NCI-H526 (cell line): ENCODE results near the gene LDLR.
A peak's percentile ranks its signal among the peaks of the same experiment; 100 is the strongest.
"Not testable (repeated sequence)": the region's sequence is repeated elsewhere in the genome, so short reads cannot be mapped to it uniquely, and the experiment has no call there.

Source experiments
- DNase-seq, 2 experiments: peaks; one replicate each; lab custom pipeline; 2025; lab: John Stamatoyannopoulos, UW

Gene LDLR

GRCh38 chr19:11073568-11073967 is 15.7 kb upstream of the LDLR start:
- no peak for DNase-seq

- not testable (repeated sequence) for DNase-seq
Observed at GRCh38 chr19:11076792-11077191, 12.5 kb upstream of the LDLR start.

- DNase-seq, result no peak
Observed at GRCh38 chr19:11078893-11079292, 10.4 kb upstream of the LDLR start.

GRCh38 chr19:11079999-11080398 is 9.3 kb upstream of the LDLR start:
- DNase-seq, result no peak

- no peak for DNase-seq
Observed at GRCh38 chr19:11087870-11088505, 1.3 kb upstream of the LDLR start.

GRCh38 chr19:11088506-11089253 is 583 bp upstream of the LDLR start:
- no peak for DNase-seq

GRCh38 chr19:11090014-11090263 is 676 bp downstream of the LDLR start:
- not testable (repeated sequence) for DNase-seq

- DNase-seq, result peak; percentile 85 to 95
Observed at GRCh38 chr19:11090264-11090996, 1.2 kb downstream of the LDLR start.

- no peak for DNase-seq
Observed at GRCh38 chr19:11090997-11091702, 1.9 kb downstream of the LDLR start.

GRCh38 chr19:11091703-11092153 is 2.5 kb downstream of the LDLR start:
- peak; percentile 15 to 26 for DNase-seq

GRCh38 chr19:11092181-11092538 is 2.9 kb downstream of the LDLR start:
- DNase-seq, result no peak

GRCh38 chr19:11093689-11094238 is 4.5 kb downstream of the LDLR start:
- no peak for DNase-seq

- no peak for DNase-seq
Observed at GRCh38 chr19:11094520-11094894, 5.2 kb downstream of the LDLR start.

GRCh38 chr19:11096210-11096841 is 7.1 kb downstream of the LDLR start:
- DNase-seq, result no peak

- DNase-seq, result not testable (repeated sequence)
Observed at GRCh38 chr19:11097367-11097766, 8.1 kb downstream of the LDLR start.

- no peak for DNase-seq
Observed at GRCh38 chr19:11098327-11098726, 9.1 kb downstream of the LDLR start.

GRCh38 chr19:11098861-11099260 is 9.6 kb downstream of the LDLR start:
- DNase-seq, result no peak

GRCh38 chr19:11100049-11100448 is 10.8 kb downstream of the LDLR start:
- no peak for DNase-seq

- DNase-seq, result no peak
Observed at GRCh38 chr19:11101057-11101456, 11.8 kb downstream of the LDLR start.

- DNase-seq, result no peak
Observed at GRCh38 chr19:11102944-11103343, 13.7 kb downstream of the LDLR start.

- not testable (repeated sequence) for DNase-seq
Observed at GRCh38 chr19:11103667-11104066, 14.4 kb downstream of the LDLR start.
